GM19372 (cell line): ENCODE data around the gene TMEM107.
A peak's percentile ranks its signal among the peaks of the same experiment; 100 is the strongest.
"Not testable (repeated sequence)": the region's sequence is repeated elsewhere in the genome, so short reads cannot be mapped to it uniquely, and the experiment has no call there.

ENCODE experiments used
- ATAC-seq: cut with Tn5 transposase; IDR thresholded peaks from one replicate; pipeline ENCODE4 v1.9.1; 2021; ENCODE audit warnings: mild to moderate bottlenecking, low read depth, moderate library complexity; ENCODE audit not compliant: unreplicated experiment

Gene TMEM107

DNA sequence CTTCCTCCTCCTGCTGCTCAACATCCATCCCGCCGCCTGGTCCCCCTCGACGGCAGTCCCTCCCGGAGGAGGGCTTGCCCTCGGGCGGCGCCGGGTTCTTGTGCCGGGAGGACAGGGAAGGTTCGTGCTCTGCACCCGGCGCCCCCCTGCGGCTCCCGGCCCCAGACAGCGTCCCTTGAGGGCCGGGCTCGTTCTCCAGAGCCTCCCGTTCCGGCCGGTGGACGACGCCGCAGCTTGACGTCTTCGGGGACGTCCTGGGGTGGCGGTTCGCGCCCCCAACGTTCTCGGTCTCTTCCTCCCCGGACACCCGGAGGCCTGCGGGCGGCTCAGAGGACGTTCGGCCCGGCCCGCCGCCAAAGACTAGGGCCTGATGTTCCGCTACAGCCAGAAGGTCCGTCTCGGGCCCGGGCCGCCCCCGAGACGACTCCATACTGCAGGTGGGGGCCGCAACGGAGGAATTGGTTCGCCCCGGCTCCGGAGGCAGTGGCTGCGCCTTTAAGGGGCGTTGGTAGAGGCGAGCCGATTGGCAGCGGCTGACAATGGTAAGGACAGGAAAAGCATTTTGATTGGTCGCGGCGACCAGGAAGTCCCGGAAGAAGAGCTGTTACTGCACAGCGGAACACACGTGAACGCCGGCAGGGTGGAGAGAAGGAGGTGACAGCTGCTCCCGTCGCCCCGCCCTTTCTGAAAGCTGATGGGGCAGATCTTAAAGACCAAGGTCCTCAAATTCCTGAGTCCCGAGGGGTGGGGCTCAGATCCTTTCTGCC, 13.7 kb upstream of the TMEM107 start, which contains the start of gene BORCS6:
TSS of gene BORCS6 (minus strand) at position 470 of the 767 bp plus-strand sequence. CDS start at position 430, 40 bp downstream.
- peak; percentile 49 for ATAC-seq

- no peak for ATAC-seq
Observed at GRCh38 chr17:8189041-8189710, 13.0 kb upstream of the TMEM107 start.

- no peak for ATAC-seq
Observed at GRCh38 chr17:8188263-8188839, 12.2 kb upstream of the TMEM107 start.

- no peak for ATAC-seq
Observed at GRCh38 chr17:8187517-8188262, 11.5 kb upstream of the TMEM107 start.

DNA sequence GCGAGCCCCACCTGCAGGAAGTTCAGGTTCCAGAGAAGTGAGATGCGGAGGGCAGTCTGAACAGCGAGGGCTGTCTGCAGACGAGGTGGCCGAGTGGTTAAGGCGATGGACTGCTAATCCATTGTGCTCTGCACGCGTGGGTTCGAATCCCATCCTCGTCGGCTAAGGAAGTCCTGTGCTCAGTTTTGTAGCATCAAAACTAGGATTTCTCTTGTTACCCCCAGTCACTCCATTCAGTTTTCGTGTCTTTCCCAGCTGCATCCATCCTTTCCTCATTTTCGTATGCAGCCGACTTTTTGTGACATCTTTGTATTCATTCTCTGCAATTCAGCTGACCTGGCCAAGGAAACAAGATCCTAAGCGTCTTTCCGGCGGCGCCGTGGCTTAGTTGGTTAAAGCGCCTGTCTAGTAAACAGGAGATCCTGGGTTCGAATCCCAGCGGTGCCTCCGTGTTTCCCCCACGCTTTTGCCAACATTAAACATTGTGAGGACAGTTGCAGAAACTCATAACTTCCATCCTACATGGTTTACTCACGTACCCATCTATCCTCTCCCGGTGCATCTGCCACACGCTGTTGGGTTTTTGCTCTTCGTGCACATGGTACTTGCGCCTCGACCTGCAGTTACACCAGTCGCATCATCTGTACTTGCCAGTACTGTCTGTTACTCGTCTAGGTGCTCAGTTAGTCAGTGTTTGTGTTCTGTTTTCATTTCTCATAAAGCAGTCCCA, 10.8 kb upstream of the TMEM107 start:
- no peak for ATAC-seq

GRCh38 chr17:8186446-8186786, 10.2 kb upstream of the TMEM107 start:
- ATAC-seq = no peak

- no peak for ATAC-seq
Observed at GRCh38 chr17:8185582-8186445, 9.6 kb upstream of the TMEM107 start.

- no peak for ATAC-seq
Observed at GRCh38 chr17:8176998-8177731, 985 bp upstream of the TMEM107 start.

DNA sequence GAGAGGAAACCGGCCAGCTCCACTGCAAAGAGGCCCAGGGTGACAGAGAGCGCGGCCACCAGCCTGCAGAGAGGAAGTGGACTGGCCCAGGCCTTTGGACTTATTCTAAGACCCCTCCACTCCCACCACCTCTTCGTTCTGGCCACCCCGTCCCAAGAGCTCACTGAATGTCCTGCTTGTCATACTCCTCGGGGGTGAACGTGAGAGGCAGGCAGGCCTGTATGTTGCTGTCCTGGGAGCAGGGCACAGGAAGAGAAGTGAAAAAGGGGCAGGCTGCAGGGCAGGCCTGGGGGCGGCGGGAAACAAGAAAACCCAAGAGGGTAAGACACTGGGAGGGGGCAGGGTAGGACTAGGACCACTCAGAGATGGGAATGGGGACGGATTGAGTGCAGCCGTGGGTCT, 384 bp downstream of the TMEM107 start:
- ATAC-seq = no peak

- ATAC-seq = no peak
Observed at GRCh38 chr17:8173871-8174322, 2.3 kb downstream of the TMEM107 start.

DNA sequence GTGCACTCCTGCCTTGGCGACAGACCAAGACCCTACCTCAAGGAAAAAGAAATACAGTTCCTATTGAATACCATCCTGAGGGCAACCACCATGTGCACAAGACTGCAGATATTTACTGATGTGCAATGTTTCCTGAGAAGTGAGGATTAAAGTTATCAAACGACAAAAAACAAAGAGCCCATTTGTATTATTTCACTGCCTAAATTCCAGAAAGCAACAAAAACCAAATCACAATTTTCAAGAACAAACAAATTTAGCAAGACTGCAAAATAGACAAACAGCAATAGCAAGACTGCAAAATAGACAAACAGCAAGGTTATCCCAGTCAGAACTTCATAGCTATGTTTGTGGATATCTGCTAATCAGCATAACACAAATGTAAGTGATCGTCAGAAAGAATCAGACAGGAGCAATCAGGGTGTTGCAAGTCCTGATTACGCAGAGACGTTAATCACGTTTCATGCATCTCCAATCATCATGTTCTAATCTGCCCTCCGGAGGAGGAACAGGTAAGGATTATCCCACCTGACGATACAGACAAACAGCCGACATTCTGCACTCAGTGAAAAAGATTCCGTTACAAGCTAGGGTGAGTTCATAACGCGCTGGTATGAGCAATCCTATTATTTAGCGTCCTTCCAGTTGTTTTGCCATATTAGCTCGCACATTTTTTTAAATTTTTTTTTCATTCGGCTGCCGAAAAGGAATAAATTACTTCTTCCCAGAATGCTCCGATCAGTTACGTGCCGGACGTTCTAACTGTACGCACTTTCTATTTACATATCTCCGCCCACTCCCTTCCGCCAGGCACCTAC, 2.9 kb downstream of the TMEM107 start:
- ATAC-seq = peak; percentile 67

- not testable (repeated sequence) for ATAC-seq
Observed at GRCh38 chr17:8170186-8170585, 6.0 kb downstream of the TMEM107 start.

DNA sequence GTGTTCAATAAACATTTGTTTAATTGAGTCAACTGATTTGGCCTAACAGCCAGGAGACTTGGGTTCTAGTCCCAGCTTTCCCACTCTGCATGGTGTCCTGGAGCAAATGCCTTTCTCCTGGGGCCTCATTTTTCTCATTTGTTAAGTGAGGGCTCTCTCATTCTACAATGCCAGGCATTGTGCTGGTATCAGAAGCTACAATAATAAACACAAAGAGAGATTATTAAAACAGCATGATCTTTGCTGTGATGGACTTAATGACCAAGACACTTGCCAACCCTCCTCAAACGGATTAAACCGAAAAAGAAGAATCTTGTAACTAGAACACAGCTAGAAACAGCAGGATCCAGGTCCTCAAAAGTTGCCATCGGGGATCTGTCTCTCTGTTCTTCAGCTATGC, 8.7 kb downstream of the TMEM107 start:
- ATAC-seq = no peak

- ATAC-seq = no peak
Observed at GRCh38 chr17:8166731-8167130, 9.4 kb downstream of the TMEM107 start.

GRCh38 chr17:8164815-8165131, 11.4 kb downstream of the TMEM107 start:
- ATAC-seq = no peak

GRCh38 chr17:8163978-8164814, 12.0 kb downstream of the TMEM107 start:
- ATAC-seq = no peak
